ENCODE data around the gene TBX2. TPM values are rescaled to one million over a fixed set of nuclear protein-coding genes. Genes with fewer than 3 reads are reported as not detected.

Gene TBX2
- total and polyA plus RNA-seq, 2 of the 13 experiments (the other 11 are each of a cell fraction or from before 2014, with no cell fraction given), result 2.8 to 15.3 TPM

DNA sequence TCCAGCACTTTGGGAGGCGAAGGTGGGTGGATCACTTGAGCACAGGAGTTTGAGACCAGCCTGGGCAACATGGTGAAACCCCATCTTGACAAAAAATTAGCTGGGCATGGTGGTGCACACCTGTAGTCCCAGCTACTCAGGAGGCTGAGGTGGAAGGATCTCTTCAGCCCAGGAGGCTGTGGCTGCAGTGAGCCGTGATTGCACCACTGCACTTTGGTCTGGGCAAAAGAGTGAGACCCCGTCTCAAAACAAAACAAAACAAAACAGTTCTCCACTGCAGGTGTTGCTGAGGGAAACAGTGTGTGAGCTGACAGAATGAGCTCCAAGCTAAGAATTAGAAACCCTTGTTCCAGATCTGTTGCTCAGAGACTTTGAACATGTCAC lies 35.2 kb upstream of the TBX2 start (continued):
- TF ChIP-seq, protein P1, sequence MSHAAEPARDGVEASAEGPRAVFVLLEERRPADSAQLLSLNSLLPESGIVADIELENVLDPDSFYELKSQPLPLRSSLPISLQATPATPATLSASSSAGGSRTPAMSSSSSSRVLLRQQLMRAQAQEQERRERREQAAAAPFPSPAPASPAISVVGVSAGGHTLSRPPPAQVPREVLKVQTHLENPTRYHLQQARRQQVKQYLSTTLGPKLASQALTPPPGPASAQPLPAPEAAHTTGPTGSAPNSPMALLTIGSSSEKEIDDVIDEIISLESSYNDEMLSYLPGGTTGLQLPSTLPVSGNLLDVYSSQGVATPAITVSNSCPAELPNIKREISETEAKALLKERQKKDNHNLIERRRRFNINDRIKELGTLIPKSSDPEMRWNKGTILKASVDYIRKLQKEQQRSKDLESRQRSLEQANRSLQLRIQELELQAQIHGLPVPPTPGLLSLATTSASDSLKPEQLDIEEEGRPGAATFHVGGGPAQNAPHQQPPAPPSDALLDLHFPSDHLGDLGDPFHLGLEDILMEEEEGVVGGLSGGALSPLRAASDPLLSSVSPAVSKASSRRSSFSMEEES (CRISPR knock-in tag; IDR thresholded peaks at IDR 0.05), result no peak
- TF ChIP-seq NFATC3 (CRISPR knock-in tag; IDR thresholded peaks at IDR 0.05), result no peak
- TF ChIP-seq, protein P2, sequence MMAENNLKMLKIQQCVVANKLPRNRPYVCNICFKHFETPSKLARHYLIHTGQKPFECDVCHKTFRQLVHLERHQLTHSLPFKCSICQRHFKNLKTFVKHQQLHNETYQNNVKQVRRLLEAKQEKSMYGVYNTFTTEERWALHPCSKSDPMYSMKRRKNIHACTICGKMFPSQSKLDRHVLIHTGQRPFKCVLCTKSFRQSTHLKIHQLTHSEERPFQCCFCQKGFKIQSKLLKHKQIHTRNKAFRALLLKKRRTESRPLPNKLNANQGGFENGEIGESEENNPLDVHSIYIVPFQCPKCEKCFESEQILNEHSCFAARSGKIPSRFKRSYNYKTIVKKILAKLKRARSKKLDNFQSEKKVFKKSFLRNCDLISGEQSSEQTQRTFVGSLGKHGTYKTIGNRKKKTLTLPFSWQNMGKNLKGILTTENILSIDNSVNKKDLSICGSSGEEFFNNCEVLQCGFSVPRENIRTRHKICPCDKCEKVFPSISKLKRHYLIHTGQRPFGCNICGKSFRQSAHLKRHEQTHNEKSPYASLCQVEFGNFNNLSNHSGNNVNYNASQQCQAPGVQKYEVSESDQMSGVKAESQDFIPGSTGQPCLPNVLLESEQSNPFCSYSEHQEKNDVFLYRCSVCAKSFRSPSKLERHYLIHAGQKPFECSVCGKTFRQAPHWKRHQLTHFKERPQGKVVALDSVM (CRISPR knock-in tag; IDR thresholded peaks at IDR 0.05), result peak; percentile 97
- TF ChIP-seq NR1H2 (CRISPR knock-in tag; IDR thresholded peaks at IDR 0.05; ENCODE audit: borderline replicate concordance, low read depth), result no peak
- TF ChIP-seq GTF3A (CRISPR knock-in tag; conservative IDR thresholded peaks at IDR 0.05), result no peak
- no peak for TF ChIP-seq GABPB1 (CRISPR knock-in tag; IDR thresholded peaks at IDR 0.05)
- TF ChIP-seq ZNF367 (CRISPR knock-in tag; IDR thresholded peaks at IDR 0.05; ENCODE audit: borderline replicate concordance), result no peak
- no peak for TF ChIP-seq JUNB (CRISPR knock-in tag; IDR thresholded peaks at IDR 0.05; ENCODE audit: borderline replicate concordance)
- no peak for TF ChIP-seq SAP130 (CRISPR knock-in tag; IDR thresholded peaks at IDR 0.05; ENCODE audit: low read depth)
- TF ChIP-seq SMARCE1 (IDR thresholded peaks at IDR 0.05; ENCODE audit: borderline replicate concordance), result no peak
- TF ChIP-seq IRF2 (CRISPR knock-in tag; IDR thresholded peaks at IDR 0.05), result no peak
- TF ChIP-seq, protein P3, sequence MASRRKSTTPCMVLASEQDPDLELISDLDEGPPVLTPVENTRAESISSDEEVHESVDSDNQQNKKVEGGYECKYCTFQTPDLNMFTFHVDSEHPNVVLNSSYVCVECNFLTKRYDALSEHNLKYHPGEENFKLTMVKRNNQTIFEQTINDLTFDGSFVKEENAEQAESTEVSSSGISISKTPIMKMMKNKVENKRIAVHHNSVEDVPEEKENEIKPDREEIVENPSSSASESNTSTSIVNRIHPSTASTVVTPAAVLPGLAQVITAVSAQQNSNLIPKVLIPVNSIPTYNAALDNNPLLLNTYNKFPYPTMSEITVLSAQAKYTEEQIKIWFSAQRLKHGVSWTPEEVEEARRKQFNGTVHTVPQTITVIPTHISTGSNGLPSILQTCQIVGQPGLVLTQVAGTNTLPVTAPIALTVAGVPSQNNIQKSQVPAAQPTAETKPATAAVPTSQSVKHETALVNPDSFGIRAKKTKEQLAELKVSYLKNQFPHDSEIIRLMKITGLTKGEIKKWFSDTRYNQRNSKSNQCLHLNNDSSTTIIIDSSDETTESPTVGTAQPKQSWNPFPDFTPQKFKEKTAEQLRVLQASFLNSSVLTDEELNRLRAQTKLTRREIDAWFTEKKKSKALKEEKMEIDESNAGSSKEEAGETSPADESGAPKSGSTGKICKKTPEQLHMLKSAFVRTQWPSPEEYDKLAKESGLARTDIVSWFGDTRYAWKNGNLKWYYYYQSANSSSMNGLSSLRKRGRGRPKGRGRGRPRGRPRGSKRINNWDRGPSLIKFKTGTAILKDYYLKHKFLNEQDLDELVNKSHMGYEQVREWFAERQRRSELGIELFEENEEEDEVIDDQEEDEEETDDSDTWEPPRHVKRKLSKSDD (CRISPR knock-in tag; IDR thresholded peaks at IDR 0.05; ENCODE audit: low read depth), result no peak
- TF ChIP-seq ZBTB3 (CRISPR knock-in tag; IDR thresholded peaks at IDR 0.05; ENCODE audit: borderline replicate concordance, low read depth), result no peak
- TF ChIP-seq ARNT2 (CRISPR knock-in tag; IDR thresholded peaks at IDR 0.05; ENCODE audit: low read depth), result no peak
- TF ChIP-seq EHMT2 (IDR thresholded peaks at IDR 0.05; ENCODE audit: borderline replicate concordance, low read depth, low read length), result no peak
- no peak for TF ChIP-seq TOE1 (CRISPR knock-in tag; IDR thresholded peaks at IDR 0.05)
- TF ChIP-seq, protein P4, sequence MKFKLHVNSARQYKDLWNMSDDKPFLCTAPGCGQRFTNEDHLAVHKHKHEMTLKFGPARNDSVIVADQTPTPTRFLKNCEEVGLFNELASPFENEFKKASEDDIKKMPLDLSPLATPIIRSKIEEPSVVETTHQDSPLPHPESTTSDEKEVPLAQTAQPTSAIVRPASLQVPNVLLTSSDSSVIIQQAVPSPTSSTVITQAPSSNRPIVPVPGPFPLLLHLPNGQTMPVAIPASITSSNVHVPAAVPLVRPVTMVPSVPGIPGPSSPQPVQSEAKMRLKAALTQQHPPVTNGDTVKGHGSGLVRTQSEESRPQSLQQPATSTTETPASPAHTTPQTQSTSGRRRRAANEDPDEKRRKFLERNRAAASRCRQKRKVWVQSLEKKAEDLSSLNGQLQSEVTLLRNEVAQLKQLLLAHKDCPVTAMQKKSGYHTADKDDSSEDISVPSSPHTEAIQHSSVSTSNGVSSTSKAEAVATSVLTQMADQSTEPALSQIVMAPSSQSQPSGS (CRISPR knock-in tag; IDR thresholded peaks at IDR 0.05), result no peak
- TF ChIP-seq ZNF737 (CRISPR knock-in tag; IDR thresholded peaks at IDR 0.05; ENCODE audit: borderline replicate concordance), result no peak
- no peak for TF ChIP-seq ZNF446 (CRISPR knock-in tag; IDR thresholded peaks at IDR 0.05)
- no peak for TF ChIP-seq KDM3A (CRISPR knock-in tag; IDR thresholded peaks at IDR 0.05; ENCODE audit: low read depth)
- TF ChIP-seq MED13 (CRISPR knock-in tag; IDR thresholded peaks at IDR 0.05), result 0 out of 2 replicates have a peak, but pooled peaks have one; percentile 19
- TF ChIP-seq SIN3B (IDR thresholded peaks at IDR 0.05; ENCODE audit: low read length), result no peak
- no peak for TF ChIP-seq NFE2L1 (CRISPR knock-in tag; IDR thresholded peaks at IDR 0.05; ENCODE audit: borderline replicate concordance)
- TF ChIP-seq ZNF598 (CRISPR knock-in tag; IDR thresholded peaks at IDR 0.05; ENCODE audit: borderline replicate concordance), result no peak
- TF ChIP-seq AHR (CRISPR knock-in tag; IDR thresholded peaks at IDR 0.05), result no peak
- no peak for TF ChIP-seq SOX5 (CRISPR knock-in tag; IDR thresholded peaks at IDR 0.05; ENCODE audit: borderline replicate concordance)
